ENCODE measurements around the gene RPL5.

Gene RPL5

GRCh38 chr1:92872719-92873118 is 40.9 kb downstream of the RPL5 start:
- TF ChIP-seq CTCF (conservative IDR thresholded peaks at IDR 0.05): no peak
- peak overlapping the region; percentile 87 for H3K27ac ChIP-seq

- peak overlapping the region; percentile 87 for H3K27ac ChIP-seq
- TF ChIP-seq CTCF (conservative IDR thresholded peaks at IDR 0.05): no peak
These were observed 43.1 kb downstream of the RPL5 start for GRCh38 chr1:92874987-92875386.

GRCh38 chr1:92876351-92876750 is 44.5 kb downstream of the RPL5 start:
- peak overlapping the region; percentile 87 for H3K27ac ChIP-seq
- no peak for TF ChIP-seq CTCF (conservative IDR thresholded peaks at IDR 0.05)

- TF ChIP-seq CTCF (conservative IDR thresholded peaks at IDR 0.05): no peak
- peak overlapping the region; percentile 87 for H3K27ac ChIP-seq
These were observed 45.4 kb downstream of the RPL5 start for GRCh38 chr1:92877081-92877711.

- peak overlapping the region; percentile 87 for H3K27ac ChIP-seq
- TF ChIP-seq CTCF (conservative IDR thresholded peaks at IDR 0.05): no peak
These were observed 46.0 kb downstream of the RPL5 start for GRCh38 chr1:92877792-92878191.

- no peak for TF ChIP-seq CTCF (conservative IDR thresholded peaks at IDR 0.05)
- H3K27ac ChIP-seq: peak overlapping the region; percentile 87
These were observed 47.6 kb downstream of the RPL5 start for GRCh38 chr1:92879316-92879968.

- no peak for TF ChIP-seq CTCF (conservative IDR thresholded peaks at IDR 0.05)
These were observed 49.6 kb downstream of the RPL5 start for GRCh38 chr1:92881391-92881790.

More at GRCh38 chr1:92881391-92881790, 49.6 kb downstream of the RPL5 start:
- H3K27ac ChIP-seq: no peak overlapping the region
